HG03045 (cell line): Measurements from ENCODE around the gene GPM6B.

ENCODE experiments used
- ATAC-seq: cut with Tn5 transposase; IDR thresholded peaks from one replicate; pipeline ENCODE4 v1.9.1; 2021; ENCODE audit warnings: mild to moderate bottlenecking, moderate library complexity; ENCODE audit not compliant: unreplicated experiment

Gene GPM6B

DNA sequence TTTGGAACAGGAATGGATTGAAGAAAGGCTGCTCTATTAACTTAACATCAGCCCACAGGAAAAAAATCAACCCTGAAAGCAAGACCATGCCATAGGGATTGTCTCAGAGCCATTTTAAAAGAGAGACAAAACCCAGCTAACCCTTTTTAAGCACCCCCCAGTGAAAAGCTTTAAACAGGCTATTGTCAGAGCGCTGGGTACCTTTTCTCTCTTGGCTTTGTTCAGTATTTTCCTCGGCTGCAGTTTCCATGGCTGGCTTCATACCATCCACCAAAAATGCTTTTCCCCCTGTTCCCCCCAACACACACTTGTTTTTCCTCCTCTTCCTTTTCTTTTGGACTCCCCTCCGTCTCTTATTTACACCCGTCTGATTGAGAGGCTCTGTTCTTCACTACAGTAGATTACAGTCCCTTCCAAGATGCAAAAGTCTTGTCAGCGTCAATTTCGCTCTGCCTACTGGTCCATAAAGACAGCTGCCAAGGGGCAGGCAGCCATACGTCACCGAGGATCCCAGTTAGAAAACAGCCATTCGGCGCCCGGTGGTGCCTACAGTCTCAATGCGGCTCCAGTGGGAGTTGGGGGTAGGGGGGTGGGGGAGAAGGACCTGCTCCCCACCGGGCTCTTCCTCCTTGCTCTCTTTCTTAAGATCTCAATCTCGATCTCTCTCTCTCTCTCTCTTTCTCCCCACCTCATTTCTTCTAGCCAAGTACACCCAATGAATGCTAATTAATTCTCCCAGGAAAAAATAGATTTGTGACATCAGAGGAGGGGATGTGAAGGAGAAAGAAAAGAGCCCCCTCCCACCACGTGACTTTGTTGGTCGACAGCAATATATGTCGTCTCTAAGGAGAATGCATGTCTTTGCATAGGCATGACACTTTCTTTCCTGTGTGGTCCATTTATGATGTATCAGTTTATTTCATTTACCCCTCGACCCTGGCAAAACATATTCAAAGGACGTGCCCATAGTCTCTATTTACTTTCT is at the start of gene GPM6B:
GPM6B (minus strand) TSS at position 451 of the 985 bp plus-strand sequence; CDS start at position 262, 189 bp downstream.
- ATAC-seq = no peak

DNA sequence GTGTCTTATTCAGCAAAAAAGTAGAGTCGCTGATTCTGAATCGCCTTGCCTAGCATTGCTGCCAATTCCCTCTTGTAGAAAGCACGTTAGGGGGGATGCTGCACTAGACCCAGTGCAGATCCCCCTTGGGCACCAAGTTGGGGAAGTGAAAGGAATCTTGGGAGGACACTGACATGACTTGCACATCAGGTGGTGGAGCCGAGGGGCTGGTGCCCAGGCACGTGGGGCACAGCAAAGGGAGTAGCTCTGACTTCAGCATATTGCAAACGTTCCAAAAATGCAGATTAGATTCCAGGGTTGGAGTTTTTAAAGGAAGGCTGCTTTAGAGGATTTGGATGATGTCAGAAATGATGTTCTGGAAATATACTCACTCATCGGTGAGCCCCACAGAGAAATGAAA is 47.4 kb upstream of the GPM6B start:
- ATAC-seq = no peak

- ATAC-seq = no peak
These were observed 46.4 kb upstream of the GPM6B start for GRCh38 chrX:13863324-13863723.

DNA sequence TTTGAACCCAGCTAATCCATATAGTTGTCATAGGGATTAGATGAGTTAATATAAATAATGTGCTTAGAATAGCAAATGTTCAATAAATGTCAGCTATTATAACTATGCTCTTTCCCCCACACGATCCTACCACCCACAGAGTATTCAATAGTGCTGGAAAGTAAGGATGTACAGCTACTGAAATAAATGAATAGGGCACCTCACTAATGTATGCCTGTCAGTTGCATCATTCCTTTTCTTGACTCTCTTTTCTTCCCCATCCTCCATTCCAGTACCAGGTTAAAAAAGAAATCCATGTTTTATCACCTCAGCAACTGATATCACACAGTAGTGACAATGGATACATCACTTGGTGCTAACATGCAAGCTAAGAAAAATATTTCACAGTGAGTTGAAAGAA is 42.8 kb upstream of the GPM6B start:
- no peak for ATAC-seq

DNA sequence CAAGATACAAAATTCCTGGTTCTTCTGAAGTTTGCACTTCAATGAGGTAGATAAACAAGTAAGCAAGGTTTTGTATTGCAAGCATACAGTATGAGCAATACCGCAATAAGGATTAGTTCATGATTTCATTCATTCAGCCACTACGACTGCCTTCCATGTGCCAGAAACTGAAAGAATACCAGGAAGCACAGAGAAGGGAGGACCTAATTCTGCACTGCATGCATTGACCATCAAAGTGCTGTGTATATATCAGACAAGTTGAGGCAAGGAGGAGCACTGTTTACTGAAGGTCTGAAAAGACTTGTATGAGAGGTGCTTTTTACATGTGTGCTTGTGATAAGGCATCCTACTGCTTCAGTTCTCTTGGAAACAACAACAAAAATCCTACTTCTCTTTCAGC is 40.9 kb upstream of the GPM6B start:
- ATAC-seq = no peak

DNA sequence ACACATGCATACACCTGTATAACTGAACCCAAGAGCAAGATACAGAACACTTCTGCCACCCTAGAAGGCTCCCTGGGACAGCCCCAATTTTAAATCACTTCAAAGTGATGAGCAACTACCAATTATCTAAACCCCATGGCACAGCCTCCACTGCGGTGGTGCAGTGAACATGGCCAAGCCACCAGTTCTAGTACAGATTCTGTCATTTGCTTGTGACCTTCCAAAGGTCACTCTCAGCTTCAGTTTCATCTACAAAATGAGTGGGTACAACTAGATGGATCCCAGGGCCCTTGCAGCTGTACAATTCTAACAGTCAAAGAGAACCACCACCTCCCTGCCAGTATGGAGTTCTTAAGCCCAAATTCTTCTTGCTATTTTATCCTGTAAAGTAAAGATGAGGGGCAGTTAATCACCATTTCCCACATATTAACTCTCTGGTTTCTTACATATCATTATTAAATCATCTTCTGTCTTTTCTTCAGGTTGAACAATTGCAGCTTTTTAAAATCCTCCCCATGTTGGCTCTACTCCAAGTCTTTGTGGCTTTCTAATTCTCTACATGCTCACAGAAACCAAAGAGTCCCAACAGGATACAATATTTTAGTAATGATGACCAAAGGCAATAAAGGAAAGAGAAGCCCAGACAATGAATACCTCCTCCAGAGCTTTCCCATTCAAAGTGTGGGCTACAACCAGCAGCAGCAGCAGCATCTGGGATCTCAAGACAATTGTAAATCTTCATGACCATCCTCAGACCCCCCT is 39.0 kb upstream of the GPM6B start:
- ATAC-seq = no peak

DNA sequence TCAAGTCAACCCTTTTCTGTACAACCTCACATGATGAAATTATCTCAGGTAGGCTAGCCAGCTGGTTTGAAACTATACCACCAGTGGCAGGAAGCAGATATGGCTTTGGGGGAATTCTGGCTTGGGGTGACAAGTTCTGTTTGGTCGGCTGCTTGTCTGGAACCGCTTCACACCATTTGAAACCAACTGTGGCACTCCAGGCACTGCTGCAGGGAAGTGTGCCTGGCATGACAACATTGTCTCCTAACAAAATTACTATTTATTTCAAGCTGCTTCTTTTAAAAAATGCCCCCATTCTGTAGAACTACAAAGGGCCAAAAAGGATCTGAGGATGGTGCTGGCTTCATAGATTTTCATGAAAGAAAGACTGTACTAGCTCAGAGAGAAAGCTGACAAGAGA is 37.1 kb upstream of the GPM6B start:
- no peak for ATAC-seq

DNA sequence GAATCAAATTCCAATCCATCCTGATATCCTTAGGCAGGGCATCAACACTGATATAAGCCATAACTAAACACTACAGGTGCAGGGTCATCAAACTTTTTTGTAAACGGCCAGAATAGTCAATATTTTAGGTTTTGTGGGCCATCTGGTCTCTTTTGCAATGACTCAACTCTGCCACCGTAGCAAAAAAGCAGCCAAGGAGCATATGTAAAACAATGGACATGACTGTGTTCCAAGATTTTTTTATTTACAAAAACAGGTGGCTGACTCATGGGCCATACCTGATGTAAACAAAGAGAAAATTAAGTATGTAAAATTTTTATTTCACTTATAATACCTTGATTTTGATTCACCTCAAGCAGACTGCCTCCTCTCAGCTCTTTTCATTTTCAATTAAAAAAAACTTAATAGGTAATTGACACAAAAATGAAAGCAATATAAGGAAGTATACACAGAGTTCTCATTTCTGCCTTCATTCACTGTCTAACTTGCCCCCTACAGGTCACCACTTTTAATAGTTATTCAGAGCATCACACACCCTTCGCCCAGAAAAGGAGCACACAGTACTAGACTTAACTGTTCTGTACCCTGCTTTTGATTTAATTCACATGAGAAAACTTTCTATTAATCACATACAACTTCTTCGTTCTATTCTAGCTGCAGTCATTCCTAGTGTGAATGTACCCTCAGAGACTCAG is 35.3 kb upstream of the GPM6B start:
- ATAC-seq = no peak

DNA sequence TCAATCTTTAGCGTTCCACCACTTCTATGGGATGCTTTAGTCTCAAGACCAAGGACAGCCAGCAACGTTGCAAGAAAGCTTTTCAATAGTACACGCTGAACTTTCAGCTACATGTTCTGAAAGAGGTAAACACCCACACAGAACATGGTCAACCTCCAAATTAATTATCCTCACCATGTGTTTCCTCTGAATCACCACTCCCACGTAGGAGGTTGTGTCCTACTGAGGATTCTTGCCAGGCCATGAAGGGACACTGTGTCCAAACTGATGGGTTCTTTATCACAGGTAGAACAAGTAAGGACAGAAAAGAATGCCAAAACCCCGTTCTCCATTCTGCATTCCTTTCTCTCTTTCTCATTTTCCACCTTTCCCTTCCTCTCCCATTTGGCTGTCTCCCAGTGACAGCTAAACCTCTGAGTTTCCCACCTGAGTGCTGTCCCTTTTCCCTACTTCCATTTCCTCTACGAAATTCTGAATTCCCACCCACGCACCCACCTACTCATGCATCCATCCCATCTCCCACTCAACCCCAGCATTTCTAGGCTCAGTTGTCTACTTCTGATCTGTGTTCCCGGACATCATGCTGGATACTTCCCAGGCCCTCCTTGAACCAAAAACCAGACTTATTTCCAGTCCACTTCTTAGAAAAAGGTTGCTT is 29.0 kb upstream of the GPM6B start:
- no peak for ATAC-seq

- no peak for ATAC-seq
These were observed 26.3 kb upstream of the GPM6B start for GRCh38 chrX:13843150-13843721.

GRCh38 chrX:13840121-13840520 is 23.2 kb upstream of the GPM6B start:
- ATAC-seq = no peak

- no peak for ATAC-seq
These were observed 20.4 kb upstream of the GPM6B start for GRCh38 chrX:13837290-13837745.

DNA sequence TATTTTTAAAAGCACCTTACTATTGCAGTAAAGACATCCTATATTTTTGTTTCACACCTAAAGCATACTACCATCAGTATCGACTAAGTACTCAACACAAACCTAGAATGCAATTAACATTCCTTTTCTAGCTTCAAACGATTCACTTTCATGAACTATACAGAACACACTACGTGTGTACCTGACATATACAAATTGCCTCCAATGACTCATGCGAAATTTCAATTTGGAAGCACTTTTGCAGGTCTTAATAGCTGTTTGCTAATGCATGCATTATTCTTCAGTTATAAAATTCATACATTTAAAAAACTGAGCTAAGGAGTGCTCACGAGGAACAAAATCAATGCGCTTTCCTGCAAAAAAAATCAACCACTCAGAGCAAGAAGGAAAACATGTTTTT is 19.7 kb upstream of the GPM6B start:
- no peak for ATAC-seq

GRCh38 chrX:13835825-13836224 is 18.9 kb upstream of the GPM6B start:
- ATAC-seq = no peak

GRCh38 chrX:13834355-13834754 is 17.5 kb upstream of the GPM6B start:
- no peak for ATAC-seq

DNA sequence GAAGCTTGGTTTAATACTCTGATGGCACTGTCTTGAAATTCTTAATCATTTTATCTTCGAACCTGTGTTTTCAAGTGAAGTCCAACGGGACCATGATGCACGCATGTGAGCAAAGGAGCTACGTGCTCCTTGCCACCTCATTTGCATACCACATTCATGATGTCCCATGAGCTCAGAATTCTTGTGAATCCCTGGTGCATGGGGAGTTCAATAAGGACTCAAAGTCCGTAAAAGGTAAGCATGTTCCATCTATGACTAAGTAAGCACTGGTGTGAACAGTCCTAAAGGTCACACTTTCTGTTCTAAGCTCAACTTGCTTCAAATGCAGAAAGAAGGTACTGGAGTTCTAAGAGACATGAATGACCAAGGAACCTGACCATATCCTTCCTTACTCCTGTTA is 13.1 kb upstream of the GPM6B start:
- ATAC-seq = no peak

DNA sequence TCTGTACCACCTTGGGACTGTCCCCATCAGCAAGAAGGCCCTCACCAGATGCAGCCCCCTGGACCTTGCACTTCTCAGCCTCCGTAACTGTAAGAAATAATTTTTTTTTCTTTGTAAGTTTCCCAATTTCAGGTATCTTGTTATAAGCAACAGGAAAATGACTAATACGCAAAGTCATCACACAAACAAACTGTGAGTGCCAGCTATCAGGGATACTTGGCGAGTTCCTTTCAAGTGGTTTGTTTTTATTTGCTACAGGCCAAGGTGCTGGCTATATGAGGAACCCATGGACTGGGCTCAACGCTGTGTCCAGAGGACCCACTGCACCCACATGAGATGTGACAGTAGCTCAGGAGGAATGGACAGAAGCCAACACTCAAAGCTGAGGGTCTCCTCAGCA is 11.5 kb upstream of the GPM6B start:
- no peak for ATAC-seq

DNA sequence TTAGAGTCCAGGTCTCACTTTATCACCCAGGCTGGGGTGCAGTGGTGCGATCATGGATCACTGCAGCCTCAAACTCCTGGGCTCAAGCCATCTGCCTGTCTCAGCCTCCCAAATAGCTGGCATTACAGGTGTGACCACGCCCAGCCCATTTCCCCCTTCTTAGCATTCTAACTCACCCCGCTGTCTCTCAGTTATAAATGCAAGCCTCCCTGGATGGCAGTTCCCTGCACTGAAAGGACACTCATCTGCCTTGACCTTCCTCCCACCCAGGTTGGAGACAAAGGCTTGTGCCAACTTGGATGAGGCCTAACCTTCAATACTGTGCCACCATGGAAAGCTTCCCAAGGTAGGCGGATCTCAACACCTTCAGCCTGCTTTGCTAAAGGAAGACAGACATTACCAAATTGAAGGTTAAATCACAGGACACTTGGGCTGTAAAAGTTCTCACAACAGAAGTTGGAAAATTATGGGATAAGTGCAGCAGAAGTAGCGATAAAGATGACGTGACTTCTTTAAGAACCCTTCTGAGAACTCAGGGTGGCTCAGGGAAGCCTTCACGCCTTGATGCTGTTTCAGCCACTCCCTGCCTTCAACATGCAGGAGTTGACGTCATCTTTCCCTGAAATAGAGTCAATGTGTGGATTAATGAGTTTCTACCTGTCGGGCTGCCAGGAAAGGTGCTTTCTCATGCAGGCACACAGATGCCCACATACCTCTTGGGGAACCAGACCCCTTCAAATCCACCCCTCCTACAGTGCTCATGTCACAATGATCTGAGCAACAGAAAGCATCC is 10.6 kb upstream of the GPM6B start:
- no peak for ATAC-seq

DNA sequence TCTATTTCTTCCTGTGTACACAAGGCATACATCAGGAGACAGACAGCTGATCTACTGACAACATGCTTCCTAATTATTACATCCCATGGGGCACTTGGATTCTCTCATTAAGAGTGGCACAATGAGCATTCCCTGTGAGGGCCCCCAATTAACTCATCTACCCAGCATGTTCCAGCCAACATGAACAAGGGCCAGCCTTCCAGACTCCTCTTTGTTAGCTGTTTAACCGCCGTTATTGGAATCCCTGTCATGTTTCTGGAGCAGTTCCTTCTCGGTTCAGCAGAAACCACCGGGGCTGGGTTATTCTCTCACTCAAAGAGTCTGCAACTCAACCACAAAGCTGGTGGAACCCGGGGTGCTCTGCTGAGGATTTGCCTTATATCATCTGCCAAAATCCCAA is 9.9 kb upstream of the GPM6B start:
- no peak for ATAC-seq
